NCI-H1092 treated with DMSO at 0.1 percent for 48 hours (cell line): ENCODE measurements around the gene ZNF823.

ENCODE experiments used
- DNase-seq: peaks from one replicate; lab custom pipeline; 2025; lab: John Stamatoyannopoulos, UW

Gene ZNF823

DNA sequence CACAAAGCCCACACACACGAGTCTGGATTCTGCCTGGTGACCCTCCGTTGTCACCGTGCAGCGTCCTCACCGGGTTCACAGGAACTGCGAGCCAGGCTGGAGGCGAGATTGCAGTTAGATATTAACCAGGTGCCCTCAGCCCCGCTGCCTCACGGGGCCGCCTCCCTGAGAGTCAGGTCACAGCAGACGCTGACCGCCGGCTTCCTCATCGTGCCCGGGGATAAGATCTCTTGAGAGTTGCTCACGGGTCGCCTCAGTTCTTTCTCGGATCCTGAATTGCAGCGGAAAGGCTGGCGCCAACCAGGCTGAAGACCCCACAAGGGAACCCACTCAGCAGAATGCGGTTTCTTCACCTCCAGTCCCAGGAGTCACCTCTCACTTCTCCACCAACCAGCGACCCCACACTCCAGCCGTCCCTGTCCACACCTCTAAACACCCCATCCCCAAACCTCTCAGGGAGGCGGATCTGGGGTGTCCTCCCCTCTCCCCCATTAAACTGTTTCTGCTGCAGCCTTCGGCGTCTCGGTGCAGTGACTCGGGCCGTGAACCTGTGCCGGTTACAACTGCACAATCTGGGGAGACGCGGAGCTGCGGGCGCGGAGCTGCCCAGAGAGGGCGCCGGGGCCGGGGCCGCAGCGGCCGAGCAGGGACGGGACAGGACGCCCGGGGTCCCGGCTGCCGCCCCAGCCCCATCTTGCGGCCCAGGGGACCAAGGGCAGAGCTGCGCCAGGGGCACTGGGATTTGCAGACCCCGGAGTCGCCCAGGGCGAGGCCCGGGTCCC lies 591 bp downstream of the ZNF823 start:
- DNase-seq: no peak

DNA sequence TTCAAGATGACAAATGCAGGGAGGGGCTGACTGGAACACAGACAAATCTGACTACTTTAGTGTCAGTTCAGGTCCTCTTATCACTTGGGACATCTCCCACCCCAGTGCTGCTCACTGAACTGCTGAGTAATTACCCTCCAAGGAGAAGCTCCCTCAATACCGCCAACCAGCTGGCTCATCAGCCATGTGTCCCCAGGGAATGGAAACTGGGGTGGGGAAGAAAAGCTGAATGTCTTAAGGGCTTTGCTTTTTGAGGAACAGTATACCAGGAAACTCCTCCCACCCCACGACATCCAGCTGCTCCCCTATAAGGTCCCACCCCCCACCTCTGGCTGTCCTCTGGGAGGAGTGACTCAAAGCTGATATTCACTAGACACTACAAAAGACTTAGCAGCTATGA lies 2.0 kb downstream of the ZNF823 start:
- DNase-seq: no peak

DNA sequence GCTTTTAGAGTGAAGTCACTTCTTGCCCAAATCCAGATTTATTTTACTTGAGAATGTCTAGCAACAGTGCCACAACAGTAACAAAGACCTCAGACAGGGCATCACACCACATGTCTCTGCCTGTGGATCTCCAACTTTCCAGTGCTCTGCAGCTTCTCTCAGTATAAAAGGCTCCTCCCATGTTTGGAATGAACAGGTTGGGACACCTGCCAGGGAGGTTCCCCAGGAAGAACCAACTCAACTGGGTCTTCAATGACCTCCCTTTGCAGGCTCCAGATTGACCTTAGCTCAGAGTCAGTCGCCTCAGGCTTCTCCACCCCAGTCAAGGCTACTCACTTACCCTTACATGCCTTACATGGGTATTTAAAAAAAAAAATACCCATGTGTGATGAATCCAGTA lies 3.4 kb downstream of the ZNF823 start:
- DNase-seq: no peak

DNA sequence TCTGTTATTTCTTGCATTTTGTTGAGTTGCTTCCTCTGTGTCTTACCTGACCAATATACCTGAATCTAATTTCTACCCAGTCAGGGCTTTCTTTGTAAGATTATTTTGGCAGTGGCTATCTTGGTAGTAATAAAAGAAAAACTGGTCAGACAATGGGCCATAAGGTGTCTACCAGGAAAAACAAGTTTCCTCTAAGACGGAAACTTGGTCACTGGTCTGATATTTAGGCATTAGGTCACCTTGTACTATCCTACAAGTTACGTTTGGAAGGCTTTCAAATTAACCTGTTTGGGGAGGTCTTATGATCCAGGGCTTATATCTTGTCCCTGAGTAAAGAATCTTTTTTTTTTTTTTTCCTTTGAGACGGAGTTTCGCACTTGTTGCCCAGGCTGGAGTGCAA lies 9.2 kb downstream of the ZNF823 start:
- no peak for DNase-seq

DNA sequence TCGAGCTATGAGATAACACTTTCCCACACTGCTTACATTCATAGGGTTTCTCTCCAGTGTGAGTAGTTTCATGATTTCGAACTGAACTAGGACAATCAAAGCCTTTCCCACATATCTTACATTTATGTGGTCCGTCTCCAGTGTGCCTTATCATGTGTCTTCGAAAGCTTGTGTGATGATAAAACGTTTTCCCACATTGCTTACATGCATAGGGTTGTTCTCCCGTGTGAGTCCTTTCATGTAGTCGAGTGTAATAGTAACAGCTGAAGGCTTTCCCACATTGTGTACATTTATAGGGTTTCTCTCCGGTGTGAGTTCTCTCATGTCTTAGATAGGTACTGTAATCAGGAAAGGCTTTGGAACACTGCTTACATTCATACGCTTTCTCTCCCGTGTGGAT lies 16.3 kb downstream of the ZNF823 start:
- no peak for DNase-seq

DNA sequence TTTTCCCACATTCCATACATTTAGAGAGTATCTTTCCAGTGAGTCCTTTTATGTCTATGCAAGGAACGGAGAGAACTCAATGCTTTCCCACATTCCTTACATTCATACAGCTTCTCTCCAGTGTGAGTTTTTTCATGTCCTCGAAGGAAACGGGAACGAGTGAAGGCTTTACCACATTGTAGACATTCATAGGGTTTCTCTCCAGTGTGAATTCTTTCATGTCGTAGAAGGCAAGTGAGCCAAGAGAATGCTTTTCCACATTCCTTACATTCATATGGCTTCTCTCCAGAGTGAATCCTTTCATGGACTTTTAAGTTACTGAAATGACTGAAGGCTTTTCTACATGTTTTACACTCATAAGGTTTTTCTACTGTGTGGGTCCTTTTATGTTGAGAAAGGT lies 17.1 kb downstream of the ZNF823 start:
- no peak for DNase-seq

DNA sequence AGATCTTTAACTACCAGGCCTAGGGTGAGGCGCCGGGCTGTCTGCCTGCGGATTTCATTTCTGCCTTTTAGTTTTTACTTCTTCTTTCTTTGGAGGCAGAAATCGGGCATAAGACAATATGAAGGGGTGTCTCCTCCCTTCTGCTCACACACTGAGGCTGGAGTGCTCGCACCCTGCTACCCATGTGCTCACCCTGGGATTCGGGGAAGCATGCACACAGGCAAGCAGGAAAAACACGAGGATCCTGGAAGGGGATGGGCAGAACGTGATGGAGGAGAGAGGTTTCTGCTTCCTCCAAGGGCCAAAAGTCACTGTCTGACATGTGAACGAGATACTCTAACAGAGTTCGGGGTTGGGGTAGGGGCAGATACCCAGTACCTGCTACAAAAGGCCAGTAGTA lies 28.4 kb downstream of the ZNF823 start:
- no peak for DNase-seq

DNA sequence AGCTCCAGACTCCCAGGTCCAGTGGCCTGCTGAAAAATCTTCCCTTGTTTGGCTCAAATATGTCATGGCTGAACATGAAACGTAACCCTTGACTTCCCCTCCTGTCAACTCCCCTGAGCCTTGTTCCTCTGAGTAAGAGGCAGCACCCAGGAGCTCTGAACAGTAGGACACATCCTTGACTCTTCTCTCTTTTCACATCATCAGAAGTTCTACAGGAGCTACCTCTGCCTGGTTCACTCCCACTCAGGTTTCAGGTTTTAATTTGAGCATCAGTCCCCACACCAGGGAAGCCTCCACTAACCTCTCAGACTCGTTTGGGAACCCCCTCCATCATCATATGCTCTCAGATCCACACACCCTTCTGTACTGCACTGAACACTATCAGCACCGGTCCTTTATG lies 30.3 kb downstream of the ZNF823 start:
- DNase-seq: no peak

DNA sequence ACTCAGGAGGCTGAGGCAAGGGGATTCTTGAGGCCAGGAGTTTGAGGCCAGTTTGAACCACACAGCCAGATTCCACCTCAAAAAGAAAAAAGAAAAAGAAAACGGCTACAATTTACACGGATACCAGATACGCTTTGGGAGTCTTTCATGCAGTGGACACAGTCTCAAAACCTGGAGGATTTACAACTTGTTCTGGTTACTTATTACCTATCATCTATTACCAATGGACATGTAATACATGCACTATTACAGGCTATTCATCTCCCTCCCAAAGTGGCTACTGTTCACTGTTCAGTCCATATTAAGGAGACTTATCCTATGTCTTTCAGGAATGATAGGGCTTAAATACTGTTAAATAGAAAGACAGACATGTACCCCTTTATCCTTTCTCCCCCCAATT lies 33.3 kb downstream of the ZNF823 start:
- no peak for DNase-seq

DNA sequence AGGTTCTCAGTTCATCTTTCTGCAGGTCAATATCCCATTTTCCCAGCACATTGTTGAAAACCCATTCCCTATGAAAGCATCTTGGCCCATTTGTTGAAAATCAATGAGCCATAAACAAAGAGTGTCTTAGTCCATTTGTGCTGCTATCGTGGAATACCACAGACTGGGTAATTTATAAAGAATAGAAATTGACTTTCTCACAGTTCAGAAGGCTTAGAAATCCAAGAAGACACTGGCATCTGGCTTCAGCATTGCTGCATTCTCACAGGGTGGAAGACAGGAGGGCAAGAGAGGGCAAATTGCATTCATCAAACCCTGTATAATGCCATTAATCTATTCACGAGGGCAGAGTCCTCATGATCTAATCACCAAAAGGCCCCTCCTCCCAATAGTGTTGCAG lies 34.1 kb downstream of the ZNF823 start:
- no peak for DNase-seq

DNA sequence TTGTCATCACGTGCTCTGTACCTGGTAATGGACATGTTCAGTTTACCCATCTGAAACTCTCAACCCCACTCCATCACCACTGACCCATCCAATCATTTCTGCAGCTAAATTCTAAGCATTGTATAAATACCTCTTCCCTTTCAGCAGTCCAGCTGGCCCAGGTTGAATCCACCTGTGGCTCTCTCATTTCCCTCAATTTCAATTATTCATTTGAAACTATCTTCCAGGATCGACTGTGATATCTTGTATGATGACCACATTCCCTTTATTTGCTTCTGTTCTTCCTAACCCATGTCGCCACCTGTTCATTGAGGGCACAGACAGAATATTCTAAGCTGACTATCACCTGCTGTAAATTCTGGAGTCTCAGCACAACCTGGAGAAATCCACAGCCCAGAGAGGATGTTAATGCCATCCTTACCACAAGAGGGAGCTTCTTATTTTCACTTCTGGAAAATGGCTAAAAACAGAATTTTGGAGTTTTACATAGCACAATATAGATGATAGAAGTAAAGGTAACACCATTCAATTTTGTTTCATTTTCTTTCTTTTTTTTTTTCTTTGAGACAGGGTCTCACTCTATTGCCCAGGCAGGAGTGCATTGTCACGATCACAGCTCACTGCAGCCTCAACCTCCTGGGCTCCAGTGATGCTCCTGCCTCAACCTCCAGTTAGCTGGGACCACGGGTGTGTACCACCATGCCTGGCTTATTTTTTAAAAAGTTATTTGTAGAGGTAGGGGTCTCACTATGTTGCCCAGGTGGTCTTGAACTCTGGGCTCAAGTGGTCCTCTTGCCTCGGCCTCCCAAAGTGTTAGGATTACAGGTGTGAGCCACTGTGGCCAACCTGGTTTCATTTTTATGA lies 38.6 kb downstream of the ZNF823 start:
- DNase-seq: peak; percentile 1

DNA sequence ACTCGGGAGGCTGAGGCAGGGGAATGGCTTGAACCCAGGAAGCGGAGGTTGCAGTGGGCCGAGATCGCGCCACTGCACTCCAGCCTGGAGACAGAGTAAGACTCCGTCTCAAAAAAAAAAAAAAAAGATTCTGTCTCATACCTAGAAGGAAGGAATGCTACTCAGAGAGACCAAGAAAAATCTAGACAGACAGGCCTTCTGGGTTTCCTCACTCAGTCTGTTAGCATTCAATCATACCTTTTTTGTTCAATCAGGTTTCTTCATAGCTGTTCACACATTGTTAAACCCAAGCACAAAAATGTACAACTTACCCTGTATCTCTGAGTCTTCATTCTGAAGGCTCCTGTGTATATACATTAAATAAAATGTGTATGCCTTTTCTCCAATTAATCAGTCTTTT lies 40.5 kb downstream of the ZNF823 start:
- DNase-seq: no peak

DNA sequence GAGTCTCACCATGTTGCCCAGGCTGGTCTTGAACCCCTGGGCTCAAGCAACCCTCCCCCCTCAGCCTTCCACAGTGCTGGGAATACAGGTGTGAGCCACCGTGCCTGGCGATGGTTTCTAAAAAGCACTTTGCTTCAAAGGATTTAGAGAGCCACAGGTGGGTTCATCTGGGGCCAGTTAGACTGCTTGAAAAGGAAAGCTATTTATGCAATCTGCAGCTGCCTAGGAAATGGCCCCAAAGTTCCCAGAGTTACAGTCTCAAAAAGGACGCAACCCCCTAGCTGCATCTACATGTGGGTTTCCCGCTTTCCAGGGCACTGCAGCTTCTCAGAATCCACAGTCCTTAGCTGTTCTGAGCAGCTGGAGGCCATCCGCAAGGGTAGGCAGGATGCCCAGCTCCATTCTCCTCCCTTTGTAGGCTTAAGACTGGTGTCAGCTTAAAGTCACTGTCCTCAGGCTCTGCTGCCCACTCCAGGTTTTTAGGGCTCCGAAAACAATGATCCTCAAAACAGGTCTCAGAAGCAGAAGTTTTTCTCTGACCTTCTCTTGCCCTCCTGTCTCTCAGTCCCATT lies 41.4 kb downstream of the ZNF823 start:
- no peak for DNase-seq

DNA sequence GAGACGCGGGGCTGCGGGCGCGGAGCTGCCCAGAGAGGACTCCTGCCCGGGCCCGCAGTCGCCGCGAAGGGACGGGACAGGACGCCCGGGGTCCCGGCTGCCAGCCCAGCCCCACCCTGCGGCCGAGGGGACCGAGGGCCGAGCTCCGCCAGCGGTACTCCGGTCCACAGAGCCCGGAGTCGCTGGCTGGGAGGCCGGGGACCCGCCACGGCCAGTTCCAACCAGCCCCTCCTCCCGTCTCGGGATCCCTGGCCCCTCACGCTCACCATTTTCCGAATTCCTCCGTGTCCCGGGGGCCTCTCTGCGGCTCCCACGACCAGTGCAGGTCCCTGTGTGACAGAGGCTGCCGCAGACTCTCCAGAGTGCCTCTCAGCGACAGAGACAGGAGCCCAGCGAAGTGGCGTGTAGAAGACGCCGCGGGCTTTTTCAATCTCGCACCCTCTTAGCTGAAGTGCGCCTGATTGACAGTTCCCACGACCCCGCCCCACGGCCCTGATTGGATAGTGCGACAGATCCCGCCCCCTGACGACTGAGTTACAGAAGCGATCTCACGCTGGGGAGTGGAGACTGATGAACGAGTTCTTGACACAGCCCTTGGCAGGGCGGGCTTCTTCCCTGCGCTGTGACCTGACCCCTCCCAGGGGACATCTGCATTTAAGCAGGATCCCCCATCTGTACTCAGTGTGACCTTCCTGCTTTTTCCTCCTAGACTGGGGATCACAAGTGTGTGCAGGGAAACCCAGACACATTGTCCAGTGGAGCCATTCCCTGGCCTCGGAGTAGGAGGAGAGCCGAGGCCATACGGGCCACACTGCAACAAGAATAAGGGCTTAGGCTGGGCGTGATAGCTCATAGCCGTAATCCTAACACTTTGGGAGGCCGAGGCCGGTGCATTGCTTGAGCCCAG lies 44.0 kb downstream of the ZNF823 start:
- DNase-seq: peak; percentile 90

DNA sequence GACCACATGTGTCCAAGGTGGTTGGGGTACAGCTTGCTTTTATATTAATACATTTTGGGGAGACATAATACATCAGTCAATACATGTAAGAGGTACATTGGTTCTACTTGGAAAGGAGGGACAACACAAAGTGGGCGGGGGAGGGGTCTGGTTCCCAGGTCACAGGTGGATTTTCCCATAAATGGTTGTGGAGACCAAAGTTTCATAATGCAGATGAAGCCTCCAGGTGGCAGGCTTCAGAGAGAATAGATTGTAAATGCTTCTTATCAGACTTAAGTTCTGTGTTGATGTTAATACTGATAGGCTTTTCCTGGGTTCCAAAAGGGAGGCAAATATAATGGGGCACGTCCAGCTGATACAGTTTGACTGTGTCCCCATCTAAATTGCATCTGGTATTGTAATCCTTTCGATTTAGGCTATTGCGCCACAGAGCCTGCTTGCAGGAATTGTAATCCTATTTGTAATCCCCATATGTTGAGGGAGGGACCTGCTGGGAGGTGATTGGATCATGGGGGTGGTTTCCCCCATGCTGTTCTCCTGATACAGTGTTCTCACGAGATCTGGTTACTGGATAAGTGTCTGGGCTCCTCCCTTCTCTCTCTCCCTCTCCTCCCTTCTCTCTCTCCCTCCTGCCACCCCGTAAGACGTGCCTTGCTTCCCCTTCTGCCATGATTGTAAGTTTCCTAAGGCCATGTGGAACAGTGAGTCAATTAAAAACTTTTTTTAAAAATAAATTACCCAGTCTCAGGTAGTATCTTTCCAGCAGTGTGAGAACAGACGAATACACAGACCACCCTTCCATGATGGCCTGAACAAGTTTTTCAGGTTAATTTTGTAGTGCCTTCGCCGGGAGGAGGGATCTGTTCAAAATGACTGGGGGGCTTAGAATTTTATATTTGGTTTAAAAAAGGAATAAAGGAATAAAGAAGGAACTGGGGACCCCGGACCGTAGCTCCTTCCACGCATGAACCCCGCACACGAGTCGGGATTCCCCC lies 44.9 kb downstream of the ZNF823 start:
- DNase-seq: peak; percentile 6

DNA sequence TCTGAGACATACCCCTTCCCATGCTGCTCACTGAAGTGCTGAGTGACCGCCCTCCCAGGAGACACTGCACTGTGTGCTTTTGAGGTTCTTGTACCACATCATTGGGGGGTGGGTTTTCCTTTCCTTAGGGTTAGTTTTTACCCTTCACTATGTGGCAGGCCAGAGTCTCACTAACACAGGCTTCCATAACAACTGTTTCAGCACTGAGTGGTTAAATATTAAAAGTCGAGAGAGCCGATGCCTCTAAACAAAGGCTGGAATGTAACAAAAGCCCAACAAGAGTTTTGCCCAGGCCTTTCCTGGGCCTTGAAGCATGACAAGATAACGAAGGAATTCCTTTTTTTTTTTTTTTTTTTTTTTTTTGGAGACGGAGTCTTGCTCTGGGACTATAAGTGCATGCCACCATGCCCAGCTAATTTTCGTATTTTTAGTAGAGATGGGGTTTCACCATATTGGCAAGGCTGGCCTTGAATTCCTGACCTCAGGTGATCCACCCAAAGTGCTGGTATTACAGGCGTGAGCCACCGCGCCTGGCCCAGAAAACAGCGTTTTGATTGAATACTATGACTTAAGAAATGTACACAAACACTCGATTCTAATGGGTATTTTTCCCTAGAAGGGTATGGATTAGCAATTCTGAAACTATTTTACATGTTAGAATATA lies 46.5 kb downstream of the ZNF823 start:
- DNase-seq: no peak

DNA sequence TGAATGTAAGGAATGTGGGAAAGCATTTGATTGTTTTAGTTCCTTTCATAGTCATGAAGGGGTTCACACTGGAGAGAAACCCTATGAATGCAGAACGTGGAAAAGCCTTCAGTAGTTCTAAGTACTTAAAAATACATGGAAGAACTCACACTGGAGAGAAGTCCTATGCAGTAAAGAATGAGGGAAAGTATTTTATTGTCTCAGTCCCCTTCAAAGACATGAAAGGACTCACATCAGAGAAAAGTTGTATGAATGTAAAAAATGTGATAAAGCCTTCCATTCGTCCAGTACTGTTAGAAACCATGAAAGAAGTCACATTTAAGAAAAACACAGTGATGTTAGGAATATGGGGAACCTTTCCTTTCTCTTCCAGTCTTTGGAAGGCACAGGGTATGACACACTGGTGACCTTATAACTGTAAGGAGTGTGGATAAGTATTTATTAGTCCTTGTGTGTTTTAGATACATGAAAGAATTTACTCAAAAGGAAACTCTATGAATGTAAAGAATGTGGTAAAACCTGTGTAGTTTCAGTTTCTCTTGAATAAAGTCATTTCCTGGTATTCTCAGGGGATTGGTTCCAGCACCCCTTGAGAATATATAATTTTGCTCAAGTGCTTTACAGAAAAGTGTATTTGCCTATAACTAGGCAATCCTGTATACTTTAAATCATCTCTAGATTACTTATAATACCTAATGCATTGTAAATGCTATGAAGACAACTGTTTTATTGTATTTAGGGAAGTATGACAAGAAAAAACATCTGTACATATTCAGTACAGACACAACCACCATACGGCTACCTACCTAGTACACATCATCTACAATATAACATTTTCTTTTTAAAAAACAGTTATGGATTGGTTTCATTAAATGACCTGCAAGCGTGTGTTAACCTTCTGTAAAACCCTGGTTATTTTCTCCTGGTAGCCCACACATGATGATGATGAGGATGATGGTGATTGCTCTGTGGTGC lies 52.8 kb downstream of the ZNF823 start:
- DNase-seq: no peak

DNA sequence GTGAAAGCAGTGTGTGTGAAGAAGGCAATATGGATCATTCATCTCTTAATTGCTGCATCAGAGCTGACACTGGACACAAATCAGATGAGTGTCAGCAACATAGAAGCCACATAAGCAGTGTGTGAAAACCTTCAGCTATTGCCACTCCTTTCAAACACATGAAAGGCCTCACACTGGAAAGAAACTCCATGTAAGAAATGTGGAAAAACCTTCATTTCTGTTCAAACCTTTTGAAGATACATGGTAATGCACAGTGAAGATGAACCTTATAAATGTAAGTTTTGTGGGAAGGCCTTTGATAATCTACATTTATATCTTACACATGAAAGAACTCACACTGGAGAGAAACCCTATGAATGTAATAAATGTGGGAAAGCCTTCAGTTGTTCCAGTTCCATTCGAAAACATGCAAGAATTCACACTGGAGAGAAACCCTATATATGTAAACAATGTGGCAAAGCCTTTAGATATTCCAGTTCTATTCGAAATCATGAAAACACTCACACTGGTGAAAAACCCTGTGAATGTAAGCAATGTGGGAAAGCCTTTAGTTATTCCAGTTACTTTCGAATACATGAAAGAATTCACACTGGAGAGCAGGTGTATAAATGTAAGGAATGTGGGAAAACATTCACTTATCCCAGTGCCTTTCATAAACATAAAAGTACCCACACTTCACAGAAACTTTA lies 53.6 kb downstream of the ZNF823 start:
- DNase-seq: no peak
